Vagina (tissue), 2 donors: Measurements from ENCODE around the gene SLC12A7.

Experiments
- POLR2A ChIP-seq, 2 donors: fragments of 450-650 bp; IDR thresholded peaks; one replicate each; pipeline ENCODE4 v1.6.1; 2017; ENCODE audit warnings: antibody characterized with exemption in 2 of 2, mild to moderate bottlenecking in 2 of 2, moderate library complexity in 2 of 2
- TF ChIP-seq, protein P1 (sequence below), 3 experiments: fragments of 450-650 bp in 2 of 3; fragments of 200-600 bp in 1 of 3; sonication (generic) in 1 of 3; IDR thresholded peaks; one replicate each; pipeline ENCODE4 v1.5.1; 2017 to 2019; ENCODE audit warnings: antibody characterized with exemption in 3 of 3, mild to moderate bottlenecking in 2 of 3, moderate library complexity in 2 of 3

DNA sequence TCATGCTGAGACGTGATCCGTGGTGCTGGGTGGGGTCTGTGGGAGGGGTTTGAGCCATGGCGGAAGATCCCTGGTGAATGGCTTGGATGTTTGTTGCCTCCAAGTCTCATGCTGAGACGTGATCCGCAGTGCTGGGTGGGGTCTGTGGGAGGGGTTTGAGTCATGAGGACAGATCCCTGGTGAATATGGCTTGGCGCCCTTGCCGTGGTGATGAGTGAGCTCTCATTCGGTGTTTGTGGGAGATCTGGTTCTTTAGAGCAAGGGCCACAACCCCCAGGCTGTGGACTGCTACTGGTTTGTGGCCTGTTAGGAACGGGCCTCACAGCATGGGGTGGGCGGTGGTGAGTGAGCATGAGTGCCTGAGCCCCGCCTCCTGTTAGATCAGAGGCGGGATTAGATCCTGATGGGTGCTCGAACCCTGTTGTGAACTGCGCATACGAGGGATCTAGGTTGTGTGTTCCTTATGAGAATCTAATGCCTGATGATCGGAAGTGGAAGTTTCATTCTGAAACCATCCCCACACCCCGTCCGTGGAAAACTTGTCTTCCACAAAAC, 72.1 kb downstream of the SLC12A7 start:
- no peak for TF ChIP-seq POLR2A (IDR thresholded peaks at IDR 0.05)
- TF ChIP-seq, protein P1, sequence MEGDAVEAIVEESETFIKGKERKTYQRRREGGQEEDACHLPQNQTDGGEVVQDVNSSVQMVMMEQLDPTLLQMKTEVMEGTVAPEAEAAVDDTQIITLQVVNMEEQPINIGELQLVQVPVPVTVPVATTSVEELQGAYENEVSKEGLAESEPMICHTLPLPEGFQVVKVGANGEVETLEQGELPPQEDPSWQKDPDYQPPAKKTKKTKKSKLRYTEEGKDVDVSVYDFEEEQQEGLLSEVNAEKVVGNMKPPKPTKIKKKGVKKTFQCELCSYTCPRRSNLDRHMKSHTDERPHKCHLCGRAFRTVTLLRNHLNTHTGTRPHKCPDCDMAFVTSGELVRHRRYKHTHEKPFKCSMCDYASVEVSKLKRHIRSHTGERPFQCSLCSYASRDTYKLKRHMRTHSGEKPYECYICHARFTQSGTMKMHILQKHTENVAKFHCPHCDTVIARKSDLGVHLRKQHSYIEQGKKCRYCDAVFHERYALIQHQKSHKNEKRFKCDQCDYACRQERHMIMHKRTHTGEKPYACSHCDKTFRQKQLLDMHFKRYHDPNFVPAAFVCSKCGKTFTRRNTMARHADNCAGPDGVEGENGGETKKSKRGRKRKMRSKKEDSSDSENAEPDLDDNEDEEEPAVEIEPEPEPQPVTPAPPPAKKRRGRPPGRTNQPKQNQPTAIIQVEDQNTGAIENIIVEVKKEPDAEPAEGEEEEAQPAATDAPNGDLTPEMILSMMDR (IDR thresholded peaks at IDR 0.05): no peak
